ENCODE measurements around the gene RGS9. TPM values are rescaled to one million over a fixed set of nuclear protein-coding genes. Genes with fewer than 3 reads are reported as not detected.

The RGS9 gene
- total RNA-seq, 1 experiment from 2014 or later = 1.8 TPM

DNA sequence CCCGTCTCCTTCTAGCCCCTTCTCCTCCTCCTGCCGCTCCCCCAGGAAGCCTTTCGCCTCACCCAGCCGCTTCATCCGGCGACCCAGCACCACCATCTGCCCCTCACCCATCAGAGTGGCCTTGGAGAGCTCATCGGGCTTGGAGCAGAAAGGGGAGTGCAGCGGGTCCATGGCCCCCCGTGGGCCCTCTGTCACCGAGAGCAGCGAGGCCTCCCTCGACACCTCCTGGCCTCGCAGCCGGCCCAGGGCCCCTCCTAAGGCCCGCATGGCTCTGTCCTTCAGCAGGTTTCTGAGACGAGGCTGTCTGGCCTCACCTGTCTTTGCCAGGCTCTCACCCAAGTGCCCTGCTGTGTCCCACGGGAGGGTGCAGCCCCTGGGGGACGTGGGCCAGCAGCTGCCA lies 87.9 kb downstream of the RGS9 start:
- no peak overlapping the region for H3K27ac ChIP-seq (ENCODE audit: low read depth, low read length, poor library complexity, severe bottlenecking)
- H3K36me3 ChIP-seq (ENCODE audit: insufficient read depth, low read length, poor library complexity, severe bottlenecking) = no peaks in the 10 kb centered on the region
- H3K4me1 ChIP-seq (ENCODE audit: insufficient read depth, low read length, poor library complexity, severe bottlenecking) = peaks cover 9% of the 10 kb centered on the region
- POLR2A ChIA-PET (ENCODE audit: low non-redundant PET) = no interaction called here
- no peak for DNase-seq (ENCODE audit: low spot score)
- no peaks in the 10 kb centered on the region for H3K27me3 ChIP-seq (replicated peaks; ENCODE audit: insufficient read depth, low read depth, low read length, poor library complexity)
- no peak for TF ChIP-seq CTCF (conservative IDR thresholded peaks at IDR 0.05; ENCODE audit: low read depth, low read length)
- no peak for TF ChIP-seq EZH2 (IDR thresholded peaks at IDR 0.05; ENCODE audit: borderline replicate concordance, low read depth, low read length, poor library complexity, severe bottlenecking)
- CTCF ChIA-PET = no interaction called here
- H3K9me3 ChIP-seq (ENCODE audit: low read depth, low read length, poor library complexity, severe bottlenecking) = no peaks in the 10 kb centered on the region
- H3K4me3 ChIP-seq (ENCODE audit: low read depth, low read length, poor library complexity, severe bottlenecking) = no peak overlapping the region
- intact Hi-C loops (cut with micrococcal nuclease; ENCODE audit: unreplicated experiment) = no loop called here
- no TSS peak for BruUV-seq (replicated peaks)

DNA sequence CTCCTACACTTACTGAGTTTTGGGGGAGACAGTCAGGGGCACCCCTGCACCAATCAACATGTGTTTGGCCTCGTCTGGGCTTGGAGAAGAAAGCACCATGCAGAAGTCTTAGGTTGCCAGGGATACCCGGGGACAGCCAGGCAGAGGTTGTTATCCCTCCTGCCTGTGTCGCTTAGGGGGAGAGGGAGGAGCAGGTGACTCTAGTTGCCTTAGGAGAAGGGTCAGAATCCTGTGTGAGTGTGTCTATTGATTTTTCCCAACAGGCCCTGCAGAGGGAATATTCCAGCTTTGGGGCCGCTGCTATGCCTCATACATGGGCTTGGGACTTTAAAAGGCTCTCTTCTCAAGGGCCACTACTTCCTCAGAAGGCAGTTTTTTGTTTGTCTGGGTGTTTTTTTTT lies 89.1 kb downstream of the RGS9 start:
- H3K36me3 ChIP-seq (ENCODE audit: insufficient read depth, low read length, poor library complexity, severe bottlenecking) = no peaks in the 10 kb centered on the region
- no TSS peak for BruUV-seq (replicated peaks)
- no peak for DNase-seq (ENCODE audit: low spot score)
- ChIA-PET CTCF (no interaction called here), POLR2A (ENCODE audit: low non-redundant PET) (no interaction called here)
- no peaks in the 10 kb centered on the region for H3K27me3 ChIP-seq (replicated peaks; ENCODE audit: insufficient read depth, low read depth, low read length, poor library complexity)
- H3K9me3 ChIP-seq (ENCODE audit: low read depth, low read length, poor library complexity, severe bottlenecking) = no peaks in the 10 kb centered on the region
- peaks cover 9% of the 10 kb centered on the region for H3K4me1 ChIP-seq (ENCODE audit: insufficient read depth, low read length, poor library complexity, severe bottlenecking)
- H3K4me3 ChIP-seq (ENCODE audit: low read depth, low read length, poor library complexity, severe bottlenecking) = no peak overlapping the region
- H3K27ac ChIP-seq (ENCODE audit: low read depth, low read length, poor library complexity, severe bottlenecking) = no peak overlapping the region
- TF ChIP-seq EZH2 (IDR thresholded peaks at IDR 0.05; ENCODE audit: borderline replicate concordance, low read depth, low read length, poor library complexity, severe bottlenecking) = no peak
- intact Hi-C loops (cut with micrococcal nuclease; ENCODE audit: unreplicated experiment) = no loop called here

- no peaks in the 10 kb centered on the region for H3K9me3 ChIP-seq (ENCODE audit: low read depth, low read length, poor library complexity, severe bottlenecking)
- H3K27me3 ChIP-seq (replicated peaks; ENCODE audit: insufficient read depth, low read depth, low read length, poor library complexity) = no peaks in the 10 kb centered on the region
- intact Hi-C loops (cut with micrococcal nuclease; ENCODE audit: unreplicated experiment) = loop anchor here (2.0 kb wide), 1 partner anchor 329 kb away; no protein-coding TSS in a partner anchor
- POLR2A ChIA-PET (ENCODE audit: low non-redundant PET) = no interaction called here
- no peak overlapping the region for H3K27ac ChIP-seq (ENCODE audit: low read depth, low read length, poor library complexity, severe bottlenecking)
- TF ChIP-seq EZH2 (IDR thresholded peaks at IDR 0.05; ENCODE audit: borderline replicate concordance, low read depth, low read length, poor library complexity, severe bottlenecking) (no peak), CTCF (conservative IDR thresholded peaks at IDR 0.05; ENCODE audit: low read depth, low read length) (no peak)
- CTCF ChIA-PET = no interaction called here
- no peak overlapping the region for H3K4me3 ChIP-seq (ENCODE audit: low read depth, low read length, poor library complexity, severe bottlenecking)
- H3K4me1 ChIP-seq (ENCODE audit: insufficient read depth, low read length, poor library complexity, severe bottlenecking) = peaks cover 9% of the 10 kb centered on the region
- no peaks in the 10 kb centered on the region for H3K36me3 ChIP-seq (ENCODE audit: insufficient read depth, low read length, poor library complexity, severe bottlenecking)
- no TSS peak for BruUV-seq (replicated peaks)
- no peak for DNase-seq (ENCODE audit: low spot score)
Measured at GRCh38 chr17:65227637-65228036, 90.5 kb downstream of the RGS9 start.

- BruUV-seq (replicated peaks) = no TSS peak
- Histone ChIP-seq H3K9me3 (ENCODE audit: low read depth, low read length, poor library complexity, severe bottlenecking) (no peaks in the 10 kb centered on the region), H3K36me3 (ENCODE audit: insufficient read depth, low read length, poor library complexity, severe bottlenecking) (no peaks in the 10 kb centered on the region), H3K27me3 (replicated peaks; ENCODE audit: insufficient read depth, low read depth, low read length, poor library complexity) (no peaks in the 10 kb centered on the region), H3K4me1 (ENCODE audit: insufficient read depth, low read length, poor library complexity, severe bottlenecking) (peaks cover 9% of the 10 kb centered on the region), H3K27ac (ENCODE audit: low read depth, low read length, poor library complexity, severe bottlenecking) (no peak overlapping the region), H3K4me3 (ENCODE audit: low read depth, low read length, poor library complexity, severe bottlenecking) (no peak overlapping the region)
- ChIA-PET POLR2A (ENCODE audit: low non-redundant PET) (no interaction called here), CTCF (no interaction called here)
- intact Hi-C loops (cut with micrococcal nuclease; ENCODE audit: unreplicated experiment) = loop anchor here (2.0 kb wide), 1 partner anchor 329 kb away; no protein-coding TSS in a partner anchor
- TF ChIP-seq EZH2 (IDR thresholded peaks at IDR 0.05; ENCODE audit: borderline replicate concordance, low read depth, low read length, poor library complexity, severe bottlenecking) = no peak
- no peak for TF ChIP-seq CTCF (conservative IDR thresholded peaks at IDR 0.05; ENCODE audit: low read depth, low read length)
- DNase-seq (ENCODE audit: low spot score) = no peak
Measured at GRCh38 chr17:65228287-65228686, 91.1 kb downstream of the RGS9 start.
